Kidney tubule cell (primary cell): ENCODE results near the gene PRKCZ.
"Not testable (repeated sequence)": the region's sequence is repeated elsewhere in the genome, so short reads cannot be mapped to it uniquely, and the experiment has no call there.

Source experiments
- DNase-seq: peaks from one replicate; pipeline ENCODE4 v3.0.0-alpha.2; 2018; ENCODE audit warnings: low spot score

PRKCZ gene

DNA sequence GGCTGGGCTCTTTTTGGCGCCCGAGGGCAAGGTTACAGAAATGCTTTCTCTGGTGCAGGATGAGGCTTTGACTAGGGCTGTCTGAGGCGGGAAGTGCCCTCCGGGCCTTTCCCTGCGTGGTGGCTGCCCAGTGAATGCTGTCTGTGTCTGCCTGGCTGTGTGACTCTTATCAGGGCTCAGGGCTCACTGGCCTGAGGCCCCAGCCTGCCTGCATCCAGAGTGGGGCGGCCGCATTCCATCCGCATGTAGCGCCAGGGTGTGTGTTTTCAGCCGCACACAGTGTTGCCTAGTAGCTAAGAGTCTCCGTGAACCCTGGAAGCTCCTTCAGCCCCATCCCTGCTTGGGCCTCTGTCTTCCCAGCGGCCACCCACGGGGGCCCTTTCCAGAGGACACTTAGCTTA lies 85.2 kb downstream of the PRKCZ start:
- peak; percentile 80 for DNase-seq

DNA sequence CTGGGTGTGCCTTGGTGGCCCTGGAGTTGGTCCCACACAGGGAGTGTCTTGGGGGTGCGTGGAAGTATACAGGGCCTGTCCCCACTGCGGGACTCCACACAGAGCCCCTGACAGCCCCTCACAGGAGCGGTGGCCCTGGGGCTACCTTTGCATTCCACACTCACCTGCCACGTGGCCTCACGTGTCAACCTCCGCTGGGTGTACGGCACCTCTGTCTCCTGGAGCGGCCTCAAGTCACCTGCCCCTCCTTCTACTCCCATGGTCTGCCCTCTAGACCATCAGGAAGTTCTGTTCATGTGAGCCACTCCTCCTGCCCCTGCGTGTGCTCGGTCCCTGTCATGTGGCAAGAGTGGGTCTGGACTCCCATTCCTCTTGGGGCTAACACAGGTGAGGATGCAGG lies 85.7 kb downstream of the PRKCZ start:
- DNase-seq: no peak

DNA sequence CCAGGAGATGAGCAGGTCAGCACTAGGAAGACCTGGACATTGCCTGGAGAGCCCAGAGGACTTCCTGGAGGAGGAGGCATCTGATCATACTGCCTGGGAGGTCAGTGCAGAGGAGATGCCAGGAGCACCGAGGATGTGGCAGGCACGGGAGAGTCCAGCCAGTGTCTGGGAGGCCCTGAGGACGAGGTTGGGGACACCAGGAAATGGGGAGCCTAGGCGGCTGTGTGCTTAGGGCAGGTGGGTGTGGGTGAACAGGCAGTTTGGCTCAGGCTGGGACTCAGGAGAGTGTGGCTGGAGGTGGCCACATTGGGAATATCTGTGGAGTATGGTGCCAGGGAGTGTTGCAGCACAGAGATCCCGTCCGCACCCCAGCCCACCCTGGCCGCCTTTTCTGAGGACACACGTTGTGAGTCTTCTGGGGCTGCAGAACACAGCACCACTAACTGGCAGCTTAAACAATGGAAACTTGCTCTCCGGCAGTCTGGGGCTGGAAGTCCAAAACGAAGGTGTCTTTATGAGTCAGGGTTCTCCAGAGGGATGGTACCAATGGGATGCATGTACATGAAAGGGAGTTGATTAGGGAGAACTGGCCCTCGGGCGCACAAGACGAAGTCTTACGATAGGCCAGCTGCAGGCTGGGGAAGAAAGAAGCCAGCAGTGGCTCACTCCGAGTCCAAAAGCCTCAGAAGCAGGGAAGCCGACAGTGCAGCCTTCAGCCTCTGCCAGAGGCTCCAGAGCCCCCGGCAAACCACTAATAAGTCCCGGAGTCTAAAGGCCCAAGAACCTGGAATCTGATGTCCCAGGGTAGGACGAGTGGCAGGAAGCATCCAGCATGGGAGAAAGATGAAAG lies 86.4 kb downstream of the PRKCZ start:
- no peak for DNase-seq

DNA sequence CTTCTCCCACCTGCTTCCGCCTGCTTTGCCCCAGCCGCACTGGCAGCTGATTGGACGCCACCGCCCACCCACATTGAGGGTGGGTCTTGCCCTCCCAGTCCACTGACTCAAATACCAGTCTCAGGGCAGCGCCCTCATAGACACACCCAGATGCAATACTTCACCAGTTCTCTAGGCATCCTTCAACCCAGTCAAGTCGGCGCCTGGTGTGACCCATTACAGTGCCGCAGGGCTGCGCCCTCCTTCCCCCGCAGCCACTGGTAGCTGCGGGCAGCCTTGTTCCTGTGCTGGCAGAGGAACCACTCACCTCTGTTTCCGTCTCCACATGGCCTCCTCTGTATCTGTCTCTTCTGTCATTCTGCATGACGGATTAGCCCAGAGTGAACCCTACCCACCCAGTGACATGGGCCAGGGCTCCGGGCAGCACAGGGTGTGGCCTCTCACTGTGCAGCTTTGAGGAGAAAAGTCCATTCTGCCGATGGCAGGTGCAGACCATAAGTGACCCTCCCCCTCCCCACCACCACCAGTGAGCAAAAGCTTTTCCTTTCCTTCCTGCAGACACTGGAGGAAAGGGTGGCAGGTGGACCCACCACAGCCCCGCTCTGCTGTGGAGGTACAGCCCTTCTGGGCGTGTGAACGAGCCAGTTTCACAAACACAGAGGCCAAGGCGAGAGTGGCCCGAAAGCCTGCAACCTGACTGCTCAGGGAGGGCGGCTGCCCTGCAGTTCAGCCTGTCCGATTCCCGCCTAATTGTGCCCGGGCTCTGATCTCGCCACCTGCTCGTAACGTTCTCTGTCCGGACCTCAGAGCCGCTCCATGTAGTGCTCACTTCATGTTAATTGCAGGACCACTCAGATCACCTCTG lies 87.3 kb downstream of the PRKCZ start:
- no peak for DNase-seq

GRCh38 chr1:2139156-2139555 lies 88.9 kb downstream of the PRKCZ start:
- DNase-seq: not testable (repeated sequence)

DNA sequence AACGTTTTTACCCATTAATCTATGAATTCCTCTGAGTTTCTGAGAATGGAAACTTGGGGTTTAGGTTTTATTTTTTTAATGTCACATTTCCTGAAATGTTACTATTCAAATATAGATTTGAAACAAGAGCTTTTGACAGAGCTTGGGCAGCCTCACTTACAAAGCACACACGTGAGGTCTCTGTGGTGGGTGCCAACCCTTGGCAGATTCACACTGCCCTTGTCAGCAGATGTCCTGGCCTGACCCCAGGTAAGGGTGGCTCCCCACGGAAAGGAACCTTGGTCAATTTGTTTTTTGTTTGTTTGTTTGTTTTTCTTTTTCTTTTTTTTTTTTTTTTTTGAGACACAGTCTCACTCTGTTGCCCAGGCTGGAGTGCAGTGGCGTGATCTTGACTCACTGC lies 90.8 kb downstream of the PRKCZ start:
- DNase-seq: no peak

- no peak for DNase-seq
Observed at GRCh38 chr1:2143814-2144500, 93.7 kb downstream of the PRKCZ start.

DNA sequence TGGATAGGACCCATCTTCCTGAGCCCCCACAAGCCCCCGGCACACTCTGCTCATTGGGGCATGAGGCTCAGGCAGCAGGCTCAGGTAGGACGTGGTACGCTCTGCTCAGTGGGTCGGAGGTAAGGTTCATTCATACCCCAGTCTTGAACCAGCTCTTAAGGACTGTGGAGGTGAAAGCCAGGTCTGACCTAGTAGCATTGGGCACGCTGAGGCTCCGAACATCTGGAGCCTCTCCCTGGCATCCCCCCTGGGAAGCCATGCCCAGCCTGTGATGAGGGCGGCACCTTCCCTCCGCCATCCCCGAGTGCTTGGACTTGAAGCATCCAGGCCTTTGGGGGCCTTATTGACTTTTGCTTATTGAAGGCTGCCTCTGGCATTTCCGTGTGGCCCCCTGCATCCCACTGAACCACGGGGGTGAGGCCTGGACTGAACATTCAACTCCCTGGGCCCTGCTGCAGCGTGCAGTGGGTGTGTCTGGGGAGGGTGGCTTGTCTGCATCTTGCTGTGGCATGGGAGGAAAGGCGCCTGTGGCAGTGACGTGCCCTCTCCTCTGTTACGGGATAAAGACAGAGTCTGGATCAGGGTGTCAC lies 94.4 kb downstream of the PRKCZ start:
- DNase-seq: no peak

DNA sequence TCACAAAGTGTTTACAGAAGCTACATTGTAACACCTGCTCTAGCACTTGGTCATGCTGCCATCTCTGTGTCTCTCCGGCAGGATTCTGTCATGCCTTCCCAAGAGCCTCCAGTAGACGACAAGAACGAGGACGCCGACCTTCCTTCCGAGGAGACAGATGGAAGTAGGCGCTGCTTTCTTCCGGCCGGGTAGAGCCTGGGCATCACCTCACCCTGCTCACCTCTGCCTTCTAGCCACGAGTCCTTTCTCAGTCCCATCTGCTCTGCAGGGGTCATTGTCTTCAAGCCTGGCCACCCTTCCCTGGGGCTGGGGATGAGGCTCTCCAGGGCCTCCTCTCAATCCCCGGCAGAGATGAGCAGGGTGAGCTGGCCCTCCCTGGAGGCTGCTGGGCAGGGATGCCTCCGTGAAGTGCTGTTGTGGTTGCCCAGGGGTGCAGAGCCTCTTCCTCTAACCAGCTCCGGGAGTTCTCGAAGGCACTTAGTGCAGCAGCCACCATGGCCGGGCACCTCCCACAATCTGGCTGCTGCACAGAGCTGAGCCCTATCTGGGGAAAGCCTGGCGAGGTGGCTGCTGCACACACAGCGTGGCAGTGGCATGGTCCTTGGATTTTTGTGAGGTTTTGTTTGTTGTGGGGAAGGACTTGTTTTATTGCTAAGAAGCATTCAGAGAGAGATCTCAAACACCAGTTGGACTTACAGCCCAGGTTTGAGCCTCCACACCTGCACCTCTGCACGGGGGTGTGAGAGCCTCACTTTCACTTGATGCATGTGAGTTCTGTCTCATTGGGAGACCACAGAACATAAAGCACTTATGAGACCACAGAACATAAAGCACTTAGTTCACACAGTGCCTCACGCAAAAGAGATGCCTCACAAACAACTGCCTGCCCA lies 96.0 kb downstream of the PRKCZ start:
- DNase-seq: no peak

DNA sequence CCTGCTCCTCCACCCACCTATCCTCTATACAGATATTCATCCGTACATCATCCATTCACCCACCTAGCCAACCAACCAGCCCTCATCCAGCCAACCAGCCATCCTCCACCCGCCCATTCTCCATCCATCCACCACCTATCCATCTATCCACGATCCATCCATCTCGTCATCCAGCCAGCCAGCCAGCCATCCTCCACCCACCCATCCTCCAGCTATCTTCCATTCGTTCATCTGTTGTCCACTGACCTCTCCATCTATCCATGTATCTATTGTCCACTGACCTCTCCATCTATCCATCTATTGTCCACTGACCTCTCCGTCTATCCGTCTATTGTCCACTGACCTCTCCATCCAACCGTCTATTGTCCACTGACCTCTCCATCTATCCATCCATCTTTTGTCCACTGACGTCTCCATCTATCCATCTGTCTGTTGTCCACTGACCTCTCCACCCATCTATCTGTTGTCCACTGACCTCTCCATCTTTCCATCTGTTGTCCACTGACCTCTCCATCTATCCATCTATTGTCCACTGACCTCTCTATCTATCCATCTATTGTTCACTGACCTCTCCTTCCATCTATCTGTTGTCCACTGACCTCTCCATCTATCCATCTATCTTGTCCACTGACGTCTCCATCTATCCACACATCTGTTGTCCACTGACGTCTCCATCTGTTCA lies 96.8 kb downstream of the PRKCZ start:
- no peak for DNase-seq

DNA sequence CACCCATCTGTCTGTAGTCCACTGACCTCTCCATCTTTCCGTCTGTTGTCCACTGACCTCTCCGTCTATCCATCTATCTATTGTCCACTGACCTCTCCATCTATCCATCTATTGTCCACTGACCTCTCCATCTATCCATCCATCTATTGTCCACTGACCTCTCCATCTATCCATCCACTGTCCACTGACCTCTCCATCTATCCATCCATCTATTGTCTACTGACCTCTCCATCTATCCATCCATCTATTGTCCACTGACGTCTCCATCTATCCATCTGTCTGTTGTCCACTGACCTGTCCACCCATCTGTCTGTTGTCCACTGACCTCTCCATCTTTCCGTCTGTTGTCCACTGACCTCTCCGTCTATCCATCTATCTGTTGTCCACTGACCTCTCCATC lies 97.7 kb downstream of the PRKCZ start:
- not testable (repeated sequence) for DNase-seq

DNA sequence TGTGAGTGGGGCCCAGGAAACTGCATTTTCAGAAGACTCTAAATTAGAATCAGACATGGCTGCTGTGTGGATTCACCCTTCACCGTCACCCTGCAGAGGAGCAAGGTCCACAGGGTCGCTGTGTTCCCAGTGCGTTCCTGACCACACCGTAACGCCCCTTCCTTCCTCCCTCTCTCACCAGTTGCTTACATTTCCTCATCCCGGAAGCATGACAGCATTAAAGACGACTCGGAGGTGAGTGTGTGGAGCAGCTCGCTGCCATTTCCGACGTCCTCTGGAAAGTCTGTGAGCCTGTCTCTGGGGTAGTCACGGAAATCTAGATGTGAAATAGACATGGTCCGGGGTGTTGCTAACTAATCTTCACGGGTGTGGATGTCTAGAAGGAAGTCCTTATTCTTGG lies 98.5 kb downstream of the PRKCZ start:
- no peak for DNase-seq

- no peak for DNase-seq
Observed at GRCh38 chr1:2150801-2151200, 100.6 kb downstream of the PRKCZ start.

- DNase-seq: no peak
Observed at GRCh38 chr1:2151252-2151651, 101.0 kb downstream of the PRKCZ start.

DNA sequence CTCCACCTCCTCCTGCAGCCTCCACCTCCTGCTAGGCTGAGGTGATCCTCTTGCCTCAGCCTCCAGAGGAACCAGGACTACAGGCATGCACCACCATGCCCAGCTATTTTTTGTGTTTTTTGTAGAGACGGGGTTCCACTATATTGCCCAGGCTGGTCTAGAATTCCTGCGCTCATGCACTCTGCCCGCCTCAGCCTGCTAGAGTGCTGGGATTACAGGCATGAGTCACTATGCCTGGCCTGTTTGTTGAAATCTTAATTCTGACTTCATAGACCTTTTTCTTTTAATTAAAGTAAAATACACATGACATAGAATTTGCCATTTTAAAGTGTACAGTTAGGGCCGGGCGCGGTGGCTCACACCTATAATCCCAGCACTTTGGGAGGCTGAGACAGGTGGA lies 101.7 kb downstream of the PRKCZ start:
- DNase-seq: no peak

GRCh38 chr1:2152954-2153353 lies 102.7 kb downstream of the PRKCZ start:
- no peak for DNase-seq

- DNase-seq: no peak
Observed at GRCh38 chr1:2154022-2154421, 103.8 kb downstream of the PRKCZ start.

GRCh38 chr1:2155147-2155598 lies 105.0 kb downstream of the PRKCZ start:
- DNase-seq: no peak

DNA sequence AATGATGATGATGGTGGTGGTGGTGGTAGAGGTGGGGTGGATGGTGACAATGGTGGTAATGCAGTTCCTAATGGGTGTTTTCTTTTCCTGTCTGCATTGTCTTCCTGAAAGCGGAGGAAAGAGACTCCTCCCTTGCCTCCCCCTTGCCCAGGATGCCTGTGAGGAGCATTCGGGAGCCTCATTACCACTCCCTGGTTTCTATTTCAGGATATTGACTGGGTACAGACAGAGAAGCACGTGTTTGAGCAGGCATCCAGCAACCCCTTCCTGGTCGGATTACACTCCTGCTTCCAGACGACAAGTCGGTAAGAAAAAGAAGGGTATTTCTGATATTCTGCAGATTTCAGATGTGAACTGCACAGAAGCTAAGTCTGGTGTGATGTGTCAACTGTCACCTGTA lies 105.6 kb downstream of the PRKCZ start:
- no peak for DNase-seq

GRCh38 chr1:2156866-2157265 lies 106.7 kb downstream of the PRKCZ start:
- no peak for DNase-seq

DNA sequence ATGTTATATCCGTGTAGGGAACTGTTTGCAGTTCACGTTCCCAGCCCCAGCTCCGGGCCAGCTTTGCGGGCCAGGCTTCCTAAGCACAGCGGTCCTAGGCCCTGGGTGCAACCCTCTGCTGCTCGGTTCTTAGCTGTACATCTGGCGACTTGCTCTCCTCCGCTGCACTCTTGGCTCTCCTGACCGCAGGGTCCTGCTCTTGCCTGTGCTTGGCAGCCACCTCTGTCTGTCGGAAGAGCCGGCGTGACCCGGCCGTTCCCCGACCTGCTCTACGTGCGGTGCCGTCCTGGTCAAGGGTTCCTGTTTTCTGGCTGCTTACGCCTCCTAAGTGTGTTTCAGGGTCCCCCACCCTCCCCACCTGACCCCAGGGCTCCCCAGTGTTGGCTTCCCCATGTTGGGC lies 107.6 kb downstream of the PRKCZ start:
- no peak for DNase-seq
